SK-N-SH (cell line): ENCODE results near the gene OR8G5. TPM values are rescaled to one million over a fixed set of nuclear protein-coding genes. Genes with fewer than 3 reads are reported as not detected.

Experiments
- CTCF ChIA-PET: fragments of 300-600, 350-600 bp; formaldehyde crosslinking; extraction: SDS; loops from one replicate; lab custom pipeline; 2021; lab: Yijun Ruan, JAX
- POLR2A ChIA-PET: fragments of 350-600 bp; sonication (Branson Sonifier 250); formaldehyde crosslinking; extraction: SDS; loops from one replicate; lab custom pipeline; 2020; ENCODE audit warnings: antibody characterized with exemption, inconsistent platforms; lab: Yijun Ruan, JAX
- DNase-seq: peaks from one replicate; pipeline ENCODE4 v3.0.0; 2012
- H2AFZ ChIP-seq: fragments of 200-600 bp; sonication (generic); 2 replicates; pipeline ENCODE4 v1.8.1; 2016; ENCODE audit warnings: antibody characterized with exemption, mild to moderate bottlenecking, low read depth
- H3F3A ChIP-seq: fragments of 200-600 bp; sonication (generic); replicated peaks from 2 replicates; pipeline ENCODE3; 2016; ENCODE audit warnings: antibody characterized with exemption, mild to moderate bottlenecking; ENCODE audit not compliant: insufficient read depth
- H3K27ac ChIP-seq, 2 experiments: fragments of 200-500 bp in 1 of 2; fragments of 200-600 bp in 1 of 2; sonication (Bioruptor generic) in 1 of 2; sonication (generic), shearing (Covaris generic) in 1 of 2; 2 replicates each; pipeline versions ENCODE4 v1.5.1 to v1.6.1; 2014 to 2016; ENCODE audit warnings: low read depth in 2 of 2, inconsistent platforms in 1 of 2, low read length in 1 of 2, mild to moderate bottlenecking in 1 of 2, mixed read lengths in 1 of 2
- H3K27me3 ChIP-seq: fragments of 200-600 bp; sonication (generic), shearing (Covaris generic); 2 replicates; pipeline ENCODE4 v1.6.1; 2016; ENCODE audit warnings: mixed run types; ENCODE audit not compliant: insufficient read depth
- H3K36me3 ChIP-seq, 2 experiments: fragments of 200-500 bp in 1 of 2; fragments of 200-600 bp in 1 of 2; sonication (Bioruptor generic) in 1 of 2; sonication (generic) in 1 of 2; replicated peaks in 1 of 2; 2 replicates each; pipeline versions ENCODE3 to v1.5.1; 2014 to 2016; ENCODE audit warnings: low read length in 1 of 2, mild to moderate bottlenecking in 1 of 2; ENCODE audit not compliant: insufficient read depth in 2 of 2, control insufficient read depth in 1 of 2
- H3K4me1 ChIP-seq, 2 experiments: fragments of 200-500 bp in 1 of 2; fragments of 200-600 bp in 1 of 2; sonication (Bioruptor generic) in 1 of 2; sonication (generic), shearing (Covaris generic) in 1 of 2; 2 replicates each; pipeline versions ENCODE4 v1.5.1 to v1.6.1; 2014 to 2016; ENCODE audit warnings: low read depth in 1 of 2, low read length in 1 of 2, mixed run types in 1 of 2; ENCODE audit not compliant: insufficient read depth in 2 of 2, control insufficient read depth in 1 of 2
- H3K4me2 ChIP-seq: fragments of 200-600 bp; sonication (generic), shearing (Covaris generic); 2 replicates; pipeline ENCODE4 v1.6.1; 2017; ENCODE audit warnings: mixed run types
- H3K4me3 ChIP-seq, 2 experiments: fragments of 200-500 bp in 1 of 2; fragments of 200-600 bp in 1 of 2; sonication (Bioruptor generic) in 1 of 2; sonication (generic), shearing (Covaris generic) in 1 of 2; 2 replicates each; pipeline versions ENCODE4 v1.5.1 to v1.8.1; 2014 to 2016; ENCODE audit warnings: low read depth in 2 of 2, inconsistent platforms in 1 of 2, low read length in 1 of 2, mild to moderate bottlenecking in 1 of 2, mixed read lengths in 1 of 2, moderate library complexity in 1 of 2
- H3K79me2 ChIP-seq: fragments of 200-600 bp; sonication (generic); 2 replicates; pipeline ENCODE4 v1.8.1; 2017; ENCODE audit warnings: mild to moderate bottlenecking; ENCODE audit not compliant: insufficient read depth
- H3K9ac ChIP-seq: fragments of 200-600 bp; sonication (generic); 2 replicates; pipeline ENCODE4 v1.6.1; 2017; ENCODE audit warnings: mixed run types
- H3K9me2 ChIP-seq: fragments of 200-600 bp; sonication (generic); 2 replicates; pipeline ENCODE4 v1.6.1; 2017; ENCODE audit warnings: mixed run types
- H3K9me3 ChIP-seq: fragments of 200-600 bp; sonication (generic); 2 replicates; pipeline ENCODE4 v1.6.1; 2017; ENCODE audit warnings: mixed run types, mild to moderate bottlenecking, moderate library complexity
- H4K20me1 ChIP-seq: fragments of 200-600 bp; sonication (generic); 2 replicates; pipeline ENCODE4 v1.6.1; 2017; ENCODE audit warnings: mild to moderate bottlenecking, mixed run types; ENCODE audit not compliant: insufficient read depth
- ELF1 ChIP-seq: IDR thresholded peaks from 2 replicates; pipeline ENCODE4 v1.4.0; 2012
- EP300 ChIP-seq, 2 experiments: IDR thresholded peaks; 2 replicates each; pipeline versions ENCODE4 v1.4.0 to v1.6.1; 2012; ENCODE audit warnings: borderline replicate concordance in 1 of 2, low read depth in 1 of 2, low read length in 1 of 2
- EZH2phosphoT487 ChIP-seq: fragments of 200-600 bp; sonication (generic); IDR thresholded peaks from 2 replicates; pipeline ENCODE4 v1.6.1; 2017; ENCODE audit warnings: low read depth, mixed run types, mild to moderate bottlenecking, antibody characterized with exemption, moderate library complexity, borderline replicate concordance
- FOXM1 ChIP-seq: IDR thresholded peaks from 2 replicates; pipeline ENCODE4 v1.4.0; 2012; ENCODE audit warnings: low read depth, mild to moderate bottlenecking
- GABPA ChIP-seq: IDR thresholded peaks from 2 replicates; pipeline ENCODE4 v1.4.0; 2012; ENCODE audit warnings: low read depth, mild to moderate bottlenecking
- GATA2 ChIP-seq: sonication (generic); formaldehyde crosslinking; IDR thresholded peaks from 2 replicates; pipeline ENCODE4 v1.5.0; 2020; ENCODE audit warnings: mild to moderate bottlenecking, missing genetic modification reagents
- JUND ChIP-seq: IDR thresholded peaks from 2 replicates; pipeline ENCODE4 v1.4.0; 2012
- MEF2A ChIP-seq: IDR thresholded peaks from 2 replicates; pipeline ENCODE4 v1.4.0; 2012; ENCODE audit warnings: low read depth, borderline replicate concordance
- MXI1 ChIP-seq: IDR thresholded peaks from 2 replicates; pipeline ENCODE4 v1.6.1; 2012; ENCODE audit warnings: mild to moderate bottlenecking, low read depth, low read length, improper control_type of control experiment
- POLR2AphosphoS5 ChIP-seq: IDR thresholded peaks from 2 replicates; pipeline ENCODE4 v1.6.1; 2012; ENCODE audit warnings: low read depth, low read length
- RCOR1 ChIP-seq: fragments of 150-350 bp; IDR thresholded peaks from 2 replicates; pipeline ENCODE4 v1.6.1; 2017; ENCODE audit warnings: antibody characterized with exemption, low read length
- RFX5 ChIP-seq: IDR thresholded peaks from 2 replicates; pipeline ENCODE4 v1.6.1; 2012; ENCODE audit warnings: mild to moderate bottlenecking, improper control_type of control experiment, low read length
- SMC3 ChIP-seq: IDR thresholded peaks from 2 replicates; pipeline ENCODE4 v1.6.1; 2012; ENCODE audit warnings: low read depth, low read length, improper control_type of control experiment
- TCF12 ChIP-seq: IDR thresholded peaks from 2 replicates; pipeline ENCODE4 v1.4.0; 2012
- TEAD4 ChIP-seq: IDR thresholded peaks from 2 replicates; pipeline ENCODE4 v1.4.0; 2012; ENCODE audit warnings: mild to moderate bottlenecking, borderline replicate concordance; ENCODE audit not compliant: insufficient read depth
- USF1 ChIP-seq: IDR thresholded peaks from 2 replicates; pipeline ENCODE4 v1.4.0; 2012; ENCODE audit warnings: low read depth, borderline replicate concordance
- WGBS: methylation state at CpG from one replicate; pipeline ENCODE4 v1.1.6; 2017; ENCODE audit warnings: low lambda C conversion rate; 5-methylcytosine and 5-hydroxymethylcytosine counted together
- polyA plus RNA-seq, 3 experiments: library from polyadenylated mRNA; depleted of rRNA; stranded (reverse); fragments of >200 nt; gene quantifications; 2 replicates each; pipeline ENCODE4 v1.2.3, GENCODE V29; 2012
- TF ChIP-seq, protein P1 (sequence below): fragments of 150-350 bp; IDR thresholded peaks from 2 replicates; pipeline ENCODE4 v1.6.1; 2017; ENCODE audit warnings: antibody characterized with exemption, low read length, low read depth, borderline replicate concordance
- TF ChIP-seq, protein P2 (sequence below): fragments of 150-350 bp; IDR thresholded peaks from 2 replicates; pipeline ENCODE4 v1.6.1; 2016; ENCODE audit warnings: mild to moderate bottlenecking, low read depth, low read length
- TF ChIP-seq, protein P3 (sequence below): IDR thresholded peaks from 2 replicates; pipeline ENCODE4 v1.4.0; 2012; ENCODE audit warnings: low read depth, borderline replicate concordance

OR8G5 gene
- polyA plus RNA-seq, 1 of the 3 experiments (the other 2 are of a cell fraction), result not detected

DNA sequence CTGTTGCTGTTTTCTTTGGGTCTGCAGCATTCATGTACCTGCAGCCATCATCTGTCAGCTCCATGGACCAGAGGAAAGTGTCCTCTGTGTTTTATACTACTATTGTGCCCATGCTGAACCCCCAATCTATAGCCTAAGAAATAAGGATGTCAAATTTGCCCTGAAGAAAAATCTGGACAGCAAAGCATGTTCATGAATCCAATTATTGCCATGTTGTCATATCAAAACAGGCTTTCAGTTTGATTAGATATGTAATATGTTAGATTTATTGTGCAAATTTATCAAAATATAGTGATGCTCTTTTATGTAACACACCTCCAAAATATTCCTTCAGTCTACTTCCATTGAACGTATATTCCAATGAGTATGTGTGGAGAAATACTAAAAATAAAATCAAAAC, 30.7 kb upstream of the OR8G5 start:
- WGBS, result 2% methylated on average over 1 of the region's 1 CpG
- H3F3A ChIP-seq, result no peaks in the 10 kb centered on the region
- H3K9me3 ChIP-seq, result no peaks in the 10 kb centered on the region
- H3K27me3 ChIP-seq, result no peaks in the 10 kb centered on the region; the same call in 1 of the 2 replicates
- H2AFZ ChIP-seq, result no peak overlapping the region
- DNase-seq, result no peak
- H3K9ac ChIP-seq, result no peak overlapping the region
- ChIA-PET POLR2A (no interaction called here), CTCF (interaction anchor here (1.4 kb wide), 1 partner anchor 53 kb away, joined by 3 read pairs; no protein-coding TSS in a partner anchor)
- no peaks in the 10 kb centered on the region for H3K79me2 ChIP-seq
- no peak overlapping the region for H3K27ac ChIP-seq
- H3K4me3 ChIP-seq, result no peak overlapping the region
- no peaks in the 10 kb centered on the region for H3K36me3 ChIP-seq
- no peaks in the 10 kb centered on the region for H3K4me1 ChIP-seq
- TF ChIP-seq ELF1 (no peak), RFX5 (no peak), POLR2AphosphoS5 (no peak)
- no peaks in the 10 kb centered on the region for H3K9me2 ChIP-seq
- no peak overlapping the region for H3K4me2 ChIP-seq
- H4K20me1 ChIP-seq, result no peaks in the 10 kb centered on the region

GRCh38 chr11:124233376-124233775, 22.8 kb upstream of the OR8G5 start:
- H3K4me3 ChIP-seq, result no peak overlapping the region
- H3K9ac ChIP-seq, result no peak overlapping the region
- no peaks in the 10 kb centered on the region for H3K4me1 ChIP-seq
- H3K9me2 ChIP-seq, result no peaks in the 10 kb centered on the region
- ChIA-PET POLR2A (no interaction called here), CTCF (no interaction called here)
- no peaks in the 10 kb centered on the region for H3K79me2 ChIP-seq
- no peaks in the 10 kb centered on the region for H4K20me1 ChIP-seq
- H3K27ac ChIP-seq, result no peak overlapping the region
- WGBS, result 0% methylated on average over 1 of the region's 1 CpG
- no peaks in the 10 kb centered on the region for H3F3A ChIP-seq
- no peak for DNase-seq
- H3K36me3 ChIP-seq, result no peaks in the 10 kb centered on the region
- H3K4me2 ChIP-seq, result no peak overlapping the region
- no peaks in the 10 kb centered on the region for H3K9me3 ChIP-seq
- TF ChIP-seq GABPA (no peak), POLR2AphosphoS5 (no peak), GATA2 (CRISPR knock-in tag) (no peak), SMC3 (no peak), FOXM1 (no peak), JUND (no peak), EP300 (IDR thresholded peaks at IDR 0.05; ENCODE audit: borderline replicate concordance in 1 of 2, low read depth in 1 of 2, low read length in 1 of 2) (no peak), MEF2A (no peak), TCF12 (no peak), RCOR1 (no peak), ELF1 (no peak), TEAD4 (no peak), USF1 (no peak), MXI1 (no peak), EZH2phosphoT487 (no peak), RFX5 (no peak)
- TF ChIP-seq, protein P1, sequence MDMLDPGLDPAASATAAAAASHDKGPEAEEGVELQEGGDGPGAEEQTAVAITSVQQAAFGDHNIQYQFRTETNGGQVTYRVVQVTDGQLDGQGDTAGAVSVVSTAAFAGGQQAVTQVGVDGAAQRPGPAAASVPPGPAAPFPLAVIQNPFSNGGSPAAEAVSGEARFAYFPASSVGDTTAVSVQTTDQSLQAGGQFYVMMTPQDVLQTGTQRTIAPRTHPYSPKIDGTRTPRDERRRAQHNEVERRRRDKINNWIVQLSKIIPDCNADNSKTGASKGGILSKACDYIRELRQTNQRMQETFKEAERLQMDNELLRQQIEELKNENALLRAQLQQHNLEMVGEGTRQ, result no peak
- TF ChIP-seq, protein P2, sequence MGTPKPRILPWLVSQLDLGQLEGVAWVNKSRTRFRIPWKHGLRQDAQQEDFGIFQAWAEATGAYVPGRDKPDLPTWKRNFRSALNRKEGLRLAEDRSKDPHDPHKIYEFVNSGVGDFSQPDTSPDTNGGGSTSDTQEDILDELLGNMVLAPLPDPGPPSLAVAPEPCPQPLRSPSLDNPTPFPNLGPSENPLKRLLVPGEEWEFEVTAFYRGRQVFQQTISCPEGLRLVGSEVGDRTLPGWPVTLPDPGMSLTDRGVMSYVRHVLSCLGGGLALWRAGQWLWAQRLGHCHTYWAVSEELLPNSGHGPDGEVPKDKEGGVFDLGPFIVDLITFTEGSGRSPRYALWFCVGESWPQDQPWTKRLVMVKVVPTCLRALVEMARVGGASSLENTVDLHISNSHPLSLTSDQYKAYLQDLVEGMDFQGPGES, result no peak
- TF ChIP-seq, protein P3, sequence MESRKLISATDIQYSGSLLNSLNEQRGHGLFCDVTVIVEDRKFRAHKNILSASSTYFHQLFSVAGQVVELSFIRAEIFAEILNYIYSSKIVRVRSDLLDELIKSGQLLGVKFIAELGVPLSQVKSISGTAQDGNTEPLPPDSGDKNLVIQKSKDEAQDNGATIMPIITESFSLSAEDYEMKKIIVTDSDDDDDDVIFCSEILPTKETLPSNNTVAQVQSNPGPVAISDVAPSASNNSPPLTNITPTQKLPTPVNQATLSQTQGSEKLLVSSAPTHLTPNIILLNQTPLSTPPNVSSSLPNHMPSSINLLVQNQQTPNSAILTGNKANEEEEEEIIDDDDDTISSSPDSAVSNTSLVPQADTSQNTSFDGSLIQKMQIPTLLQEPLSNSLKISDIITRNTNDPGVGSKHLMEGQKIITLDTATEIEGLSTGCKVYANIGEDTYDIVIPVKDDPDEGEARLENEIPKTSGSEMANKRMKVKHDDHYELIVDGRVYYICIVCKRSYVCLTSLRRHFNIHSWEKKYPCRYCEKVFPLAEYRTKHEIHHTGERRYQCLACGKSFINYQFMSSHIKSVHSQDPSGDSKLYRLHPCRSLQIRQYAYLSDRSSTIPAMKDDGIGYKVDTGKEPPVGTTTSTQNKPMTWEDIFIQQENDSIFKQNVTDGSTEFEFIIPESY, result no peak
- no peak overlapping the region for H2AFZ ChIP-seq
- no peaks in the 10 kb centered on the region for H3K27me3 ChIP-seq
